HepG2 (cell line): Measurements from ENCODE around the gene CDH13. TPM values are rescaled to one million over a fixed set of nuclear protein-coding genes. Genes with fewer than 3 reads are reported as not detected.

Source experiments
- ATAC-seq: fragments of 200-7000 bp; cut with Tn5 transposase; 3 replicates; pipeline ENCODE4 v1.9.1; 2020; ENCODE audit warnings: mild to moderate bottlenecking, moderate library complexity
- BruUV-seq: library from RNA; stranded (reverse); fragments of 400-500 nt; replicated peaks from 2 replicates; lab custom pipeline; 2021; lab: Mats Ljungman, UMichigan
- CTCF ChIA-PET: fragments of 300-600 bp; formaldehyde crosslinking; extraction: SDS; loops from one replicate; lab custom pipeline; 2021; ENCODE audit warnings: low total read pairs, inconsistent platforms, low intra/inter-chr PET ratio; lab: Yijun Ruan, JAX
- POLR2A ChIA-PET: fragments of 350-600 bp; sonication (Branson Sonifier 250); formaldehyde crosslinking; loops from one replicate; lab custom pipeline; 2020; ENCODE audit warnings: antibody characterized with exemption, inconsistent platforms; lab: Yijun Ruan, JAX
- DNase-seq: peaks from one replicate; pipeline ENCODE4 v3.0.0-alpha.2; 2015; ENCODE audit warnings: low spot score
- FAIRE-seq: peaks from 3 replicates; lab custom pipeline; 2011; peaks lifted over from hg19 to GRCh38; lab: Jason Lieb, UNC
- H2AFZ ChIP-seq: one replicate; pipeline ENCODE4 v1.6.1; 2011; ENCODE audit warnings: low read length, inconsistent platforms
- H3K27ac ChIP-seq: fragments of 300-600 bp; 3 replicates; pipeline ENCODE4 v1.8.0; 2011; ENCODE audit warnings: mixed run types, mild to moderate bottlenecking, mixed read lengths, low read length, inconsistent platforms; ENCODE audit not compliant: insufficient read depth; ENCODE audit errors: extremely low read length
- H3K27me3 ChIP-seq, 2 experiments: fragments of 200-600 bp in 1 of 2; 2 replicates in 1 of 2; 3 replicates in 1 of 2; pipeline versions ENCODE4 v1.6.0 to v1.8.0; 2011; ENCODE audit warnings: low read length in 2 of 2, mild to moderate bottlenecking in 2 of 2, moderate library complexity in 2 of 2, inconsistent platforms in 1 of 2; ENCODE audit not compliant: insufficient read depth in 2 of 2, control insufficient read depth in 1 of 2
- H3K36me3 ChIP-seq, 2 experiments: fragments of 200-600 bp in 1 of 2; replicated peaks in 1 of 2; 2 replicates in 1 of 2; 3 replicates in 1 of 2; pipeline versions ENCODE4 v1.5.1 to v1.8.0; 2011; ENCODE audit warnings: low read length in 2 of 2, inconsistent platforms in 1 of 2; ENCODE audit not compliant: insufficient read depth in 2 of 2, control insufficient read depth in 1 of 2
- H3K4me1 ChIP-seq: 2 replicates; pipeline ENCODE4 v1.5.1; 2012; ENCODE audit warnings: low read length, inconsistent platforms; ENCODE audit not compliant: insufficient read depth
- H3K4me2 ChIP-seq: 2 replicates; pipeline ENCODE4 v1.6.0; 2011; ENCODE audit warnings: low read depth, low read length, inconsistent platforms
- H3K4me3 ChIP-seq, 3 experiments: fragments of 200-600 bp in 1 of 3; sonication (generic), shearing (Covaris generic) in 1 of 3; replicated peaks in 1 of 3; 2 replicates each; pipeline ENCODE4 v1.5.1; 2011 to 2016; ENCODE audit warnings: low read length in 3 of 3, inconsistent platforms in 2 of 3, low read depth in 2 of 3, mild to moderate bottlenecking in 2 of 3, control low read depth in 1 of 3, mixed read lengths in 1 of 3; ENCODE audit not compliant: insufficient read depth in 1 of 3
- H3K79me2 ChIP-seq: one replicate; pipeline ENCODE4 v1.6.1; 2011; ENCODE audit warnings: low read length, inconsistent platforms; ENCODE audit not compliant: insufficient read depth
- H3K9ac ChIP-seq: 2 replicates; pipeline ENCODE4 v1.6.0; 2011; ENCODE audit warnings: mild to moderate bottlenecking, low read depth, low read length, inconsistent platforms; ENCODE audit not compliant: insufficient read depth
- H3K9me3 ChIP-seq: 2 replicates; pipeline ENCODE4 v1.5.1; 2012; ENCODE audit warnings: mild to moderate bottlenecking, low read length
- H4K20me1 ChIP-seq: 2 replicates; pipeline ENCODE4 v1.6.0; 2011; ENCODE audit warnings: inconsistent platforms, mild to moderate bottlenecking, low read length, moderate library complexity; ENCODE audit not compliant: insufficient read depth
- ATF4 ChIP-seq, 2 experiments: fragments of 450-650 bp in 1 of 2; sonication (generic) in 1 of 2; formaldehyde crosslinking; IDR thresholded peaks; 2 replicates each; pipeline versions ENCODE4 v1.5.0 to v1.8.0; 2020 to 2022; ENCODE audit warnings: mild to moderate bottlenecking in 1 of 2, missing genetic modification reagents in 1 of 2
- HIVEP1 ChIP-seq: sonication (generic); formaldehyde crosslinking; IDR thresholded peaks from 2 replicates; pipeline ENCODE4 v1.4.0; 2020; ENCODE audit warnings: mild to moderate bottlenecking, missing genetic modification reagents
- KLF11 ChIP-seq: IDR thresholded peaks from 2 replicates; pipeline ENCODE4 v1.6.1; 2016; ENCODE audit warnings: missing compliant biosample characterization
- ZNF256 ChIP-seq: sonication (generic); formaldehyde crosslinking; conservative IDR thresholded peaks from 2 replicates; pipeline ENCODE4 v1.4.0; 2020; ENCODE audit warnings: missing genetic modification reagents
- ZNF350 ChIP-seq: sonication (generic); formaldehyde crosslinking; IDR thresholded peaks from 2 replicates; pipeline ENCODE4 v1.4.0; 2020; ENCODE audit warnings: mild to moderate bottlenecking, low read depth, missing genetic modification reagents, borderline replicate concordance
- WGBS: methylation state at CpG from one replicate; pipeline ENCODE4 v1.1.6; 2017; ENCODE audit warnings: low lambda C conversion rate; 5-methylcytosine and 5-hydroxymethylcytosine counted together
- in situ Hi-C: cut with HindIII; loops from 2 replicates; pipeline ENCODE4 v1.10.0; 2017; ENCODE audit warnings: low pct_unique_long_range_greater_than_20kb; ENCODE audit not compliant: extremely low pct_ligation_motif_present
- intact Hi-C: fragments of 100-400 bp; cut with micrococcal nuclease; formaldehyde crosslinking; loops from one replicate; pipeline ENCODE4 v1.10.0; 2022; ENCODE audit not compliant: unreplicated experiment
- polyA plus RNA-seq, 8 experiments: library from polyadenylated mRNA; depleted of rRNA in 3 of 8; stranded (reverse) in 7 of 8; unstranded in 1 of 8; fragments of >200 nt; fragmentation: Illumina TruSeq in 4 of 8; extraction: Trizol in 4 of 8; gene quantifications; 2 replicates each; pipeline versions ENCODE4 v1.2.1 to v1.2.3, GENCODE V29; 2011 to 2016; ENCODE audit warnings: low read depth in 4 of 8, missing spikeins in 1 of 8, mixed read lengths in 1 of 8; ENCODE audit not compliant: insufficient read depth in 1 of 8
- total RNA-seq, 5 experiments: library from RNA; depleted of rRNA; stranded (reverse); fragments of >200 nt; fragmentation: Illumina TruSeq; extraction: Trizol; gene quantifications; 2 replicates each; pipeline ENCODE4 v1.2.3, GENCODE V29; 2016; ENCODE audit warnings: low read depth in 1 of 5

The CDH13 gene
- total and polyA plus RNA-seq, 2 of the 13 experiments (the other 11 are each of a cell fraction or from before 2014, with no cell fraction given) = not detected

- in situ Hi-C loops = no loop called here
- Histone ChIP-seq H4K20me1 (no peaks in the 10 kb centered on the region), H3K9me3 (peaks cover 50% of the 10 kb centered on the region), H3K4me3 (no peak overlapping the region), H3K79me2 (no peaks in the 10 kb centered on the region), H3K27me3 (no peaks in the 10 kb centered on the region), H3K9ac (no peak overlapping the region), H3K4me1 (no peaks in the 10 kb centered on the region), H3K4me2 (no peak overlapping the region), H3K27ac (no peak overlapping the region), H3K36me3 (no peaks in the 10 kb centered on the region), H2AFZ (no peak overlapping the region)
- POLR2A ChIA-PET = no interaction called here
- ATAC-seq (no peak), FAIRE-seq (no peak), DNase-seq (no peak)
- intact Hi-C loops = no loop called here
- CTCF ChIA-PET = no interaction called here
- no peak for TF ChIP-seq KLF11 (CRISPR knock-in tag)
- BruUV-seq = no TSS peak
Measured at GRCh38 chr16:82947698-82948097, 320.9 kb downstream of the CDH13 start.

GRCh38 chr16:82949016-82949415 is 322.2 kb downstream of the CDH13 start:
- in situ Hi-C loops (no loop called here), intact Hi-C loops (no loop called here)
- BruUV-seq = no TSS peak
- no peaks in the 10 kb centered on the region for H3K4me1 ChIP-seq
- H3K9me3 ChIP-seq = peaks cover 47% of the 10 kb centered on the region
- POLR2A ChIA-PET = no interaction called here
- H3K9ac ChIP-seq = no peak overlapping the region
- H3K79me2 ChIP-seq = no peaks in the 10 kb centered on the region
- TF ChIP-seq HIVEP1 (CRISPR knock-in tag) (no peak), ATF4 (CRISPR knock-in tag; IDR thresholded peaks at IDR 0.05) (no peak), ZNF350 (CRISPR knock-in tag) (no peak), ZNF256 (CRISPR knock-in tag) (no peak)
- DNase-seq = no peak
- FAIRE-seq = no peak
- H3K36me3 ChIP-seq = no peaks in the 10 kb centered on the region
- H2AFZ ChIP-seq = no peak overlapping the region
- no peak overlapping the region for H3K4me3 ChIP-seq
- H3K27me3 ChIP-seq = no peaks in the 10 kb centered on the region
- no peaks in the 10 kb centered on the region for H4K20me1 ChIP-seq
- ATAC-seq = no peak
- H3K27ac ChIP-seq = no peak overlapping the region
- H3K4me2 ChIP-seq = no peak overlapping the region
- 18% methylated on average over 5 of the region's 5 CpGs for WGBS
- CTCF ChIA-PET = no interaction called here
